ENCODE measurements around the gene HBP1. TPM values are rescaled to one million over a fixed set of nuclear protein-coding genes. Genes with fewer than 3 reads are reported as not detected.
"Not testable (repeated sequence)": the region's sequence is repeated elsewhere in the genome, so short reads cannot be mapped to it uniquely, and the experiment has no call there.

The HBP1 gene
- polyA plus RNA-seq, 3 donors from 2014 or later: 42.8 to 107 (median 51.9) TPM

DNA sequence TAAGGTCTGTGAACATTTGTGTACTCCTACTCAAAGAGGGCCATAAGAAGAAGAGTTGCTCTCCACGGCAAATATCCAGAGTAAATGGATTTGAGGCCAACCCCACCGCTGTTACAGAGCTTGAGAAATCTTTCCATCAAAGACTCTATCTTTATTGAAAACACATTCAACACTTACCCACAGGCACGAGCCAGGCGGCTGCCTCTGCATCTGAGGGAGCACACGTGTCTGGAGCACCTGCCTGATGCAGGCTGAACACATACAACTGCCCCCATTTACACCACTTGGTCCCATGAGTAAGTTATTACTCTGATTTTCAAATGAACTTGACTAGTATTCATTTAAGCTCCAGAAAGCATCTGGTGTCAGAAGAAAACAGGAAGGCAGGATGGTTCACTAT lies 38.7 kb downstream of the HBP1 start:
- no peak for DNase-seq
- Mint-ChIP-seq H3K27me3 (ENCODE audit: low read depth in 3 of 3) (peaks cover 0 to 7% (median 5%) of the 10 kb centered on the region in 3 donors), H3K27ac (peak overlapping the region in 4 of 6 donors; percentile 7 to 44 (median 19)), H3K9me3 (no peaks in the 10 kb centered on the region), H3K36me3 (peaks cover 23 to 36% (median 25%) of the 10 kb centered on the region in 3 donors), H3K4me3 (no peak overlapping the region), H3K4me1 (no peaks in the 10 kb centered on the region)

DNA sequence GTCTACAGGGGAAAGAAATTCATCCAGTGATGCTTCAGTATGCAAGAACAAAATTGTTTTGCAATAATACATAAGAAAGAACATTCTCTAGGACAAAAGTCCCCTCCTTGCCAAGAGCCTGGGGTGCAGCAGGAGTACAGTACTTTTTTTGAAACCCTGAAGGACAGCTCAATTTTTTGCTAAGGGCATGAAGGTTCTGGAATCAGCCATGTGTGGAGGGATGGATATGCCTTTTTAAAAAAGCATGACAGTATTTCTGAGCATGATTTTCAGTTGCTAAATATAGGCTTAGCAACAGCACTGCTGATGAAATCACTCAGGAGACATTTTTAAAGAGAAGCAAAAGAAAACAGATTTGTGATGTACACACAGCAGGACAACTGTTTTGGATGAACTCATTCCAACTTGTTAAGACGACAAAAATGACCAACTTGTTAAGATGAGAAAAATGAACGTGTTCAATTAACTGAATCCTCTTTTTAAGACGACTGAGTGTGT lies 39.3 kb downstream of the HBP1 start:
- H3K27ac Mint-ChIP-seq: peak overlapping the region in 4 of 6 donors; percentile 15 to 65 (median 48)
- no peak for DNase-seq
- H3K4me3 Mint-ChIP-seq: no peak overlapping the region
- peaks cover 0 to 7% (median 5%) of the 10 kb centered on the region in 3 donors for H3K27me3 Mint-ChIP-seq (ENCODE audit: low read depth in 3 of 3)
- H3K9me3 Mint-ChIP-seq: no peaks in the 10 kb centered on the region
- peaks cover 23 to 41% (median 25%) of the 10 kb centered on the region in 3 donors for H3K36me3 Mint-ChIP-seq
- H3K4me1 Mint-ChIP-seq: no peaks in the 10 kb centered on the region

DNA sequence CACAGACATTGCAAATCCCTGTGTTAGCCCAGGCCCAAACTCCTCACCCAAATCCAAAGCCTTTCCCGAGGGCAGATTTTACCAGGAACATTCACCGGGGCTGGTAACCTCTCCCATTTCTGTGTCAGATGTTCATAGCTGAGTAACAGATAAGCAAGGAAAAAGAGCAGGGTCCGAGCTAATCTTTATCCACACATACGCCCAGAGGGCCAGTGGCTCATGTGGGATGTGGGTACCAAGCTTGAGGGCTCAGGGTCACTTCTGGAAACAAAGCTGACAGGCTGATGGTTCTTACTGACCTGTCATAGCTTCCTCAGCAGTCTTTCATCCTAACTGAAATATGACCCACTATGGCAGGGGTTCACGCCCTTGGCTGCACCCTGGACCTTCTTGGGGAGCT lies 39.8 kb downstream of the HBP1 start:
- peaks cover 0 to 4% (median 1%) of the 10 kb centered on the region in 6 donors for H3K9me3 Mint-ChIP-seq
- peaks cover 24 to 46% (median 29%) of the 10 kb centered on the region in 3 donors for H3K36me3 Mint-ChIP-seq
- no peak for DNase-seq
- peaks cover 0 to 7% (median 5%) of the 10 kb centered on the region in 3 donors for H3K27me3 Mint-ChIP-seq (ENCODE audit: low read depth in 3 of 3)
- no peaks in the 10 kb centered on the region for H3K4me1 Mint-ChIP-seq
- H3K27ac Mint-ChIP-seq: no peak overlapping the region
- H3K4me3 Mint-ChIP-seq: no peak overlapping the region

DNA sequence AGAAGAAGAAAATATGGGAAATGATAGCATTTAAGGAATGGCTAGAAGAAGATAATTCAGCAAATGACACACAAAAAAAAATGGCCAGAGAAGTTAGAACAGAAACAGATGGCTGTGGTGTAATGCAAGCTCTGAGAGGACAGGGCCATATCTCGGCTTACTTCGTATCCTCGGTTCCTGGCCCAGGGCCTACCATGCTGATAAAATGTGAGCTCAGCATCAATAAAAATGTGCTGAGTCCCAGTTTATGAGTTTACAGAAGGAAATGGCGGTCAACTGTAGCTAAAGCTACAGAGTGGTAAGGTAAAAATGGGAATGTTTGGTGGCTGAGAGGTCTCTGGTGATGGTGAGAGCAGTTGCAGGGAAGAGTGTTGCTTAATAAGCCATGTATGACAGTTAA lies 40.8 kb downstream of the HBP1 start:
- Mint-ChIP-seq H3K27ac (peak overlapping the region in 4 of 6 donors; percentile 1 to 49 (median 37)), H3K4me3 (no peak overlapping the region), H3K4me1 (no peaks in the 10 kb centered on the region), H3K27me3 (ENCODE audit: low read depth in 3 of 3) (peaks cover 0 to 7% (median 5%) of the 10 kb centered on the region in 3 donors), H3K9me3 (peaks cover 0 to 9% (median 5%) of the 10 kb centered on the region in 6 donors), H3K36me3 (peaks cover 26 to 45% (median 30%) of the 10 kb centered on the region in 3 donors)
- DNase-seq: no peak

DNA sequence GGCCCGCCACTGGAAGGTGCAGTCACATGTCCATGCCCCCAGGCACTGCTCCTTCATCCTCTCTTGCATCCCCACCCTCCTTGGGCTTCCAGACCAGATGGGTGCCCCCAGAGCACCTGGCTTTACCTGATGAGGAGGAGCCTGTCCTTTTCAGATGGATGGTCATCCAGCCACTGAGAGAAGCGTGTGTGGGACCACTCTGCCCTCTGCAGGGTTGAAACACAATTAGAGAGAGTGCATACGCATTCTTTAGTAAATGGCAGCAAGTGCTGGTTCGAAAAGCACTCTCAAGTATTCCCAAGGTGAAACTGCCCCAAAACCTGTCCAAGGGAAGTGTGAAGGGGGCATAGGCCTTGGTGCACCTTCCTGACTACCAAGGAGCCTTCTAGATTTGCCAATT lies 41.6 kb downstream of the HBP1 start:
- peaks cover 0 to 10% (median 8%) of the 10 kb centered on the region in 6 donors for H3K9me3 Mint-ChIP-seq
- peaks cover 0 to 9% (median 2%) of the 10 kb centered on the region in 3 donors for H3K27me3 Mint-ChIP-seq (ENCODE audit: low read depth in 3 of 3)
- H3K4me1 Mint-ChIP-seq: no peaks in the 10 kb centered on the region
- peaks cover 27 to 44% (median 29%) of the 10 kb centered on the region in 3 donors for H3K36me3 Mint-ChIP-seq
- no peak overlapping the region for H3K27ac Mint-ChIP-seq
- no peak overlapping the region for H3K4me3 Mint-ChIP-seq
- DNase-seq: no peak

DNA sequence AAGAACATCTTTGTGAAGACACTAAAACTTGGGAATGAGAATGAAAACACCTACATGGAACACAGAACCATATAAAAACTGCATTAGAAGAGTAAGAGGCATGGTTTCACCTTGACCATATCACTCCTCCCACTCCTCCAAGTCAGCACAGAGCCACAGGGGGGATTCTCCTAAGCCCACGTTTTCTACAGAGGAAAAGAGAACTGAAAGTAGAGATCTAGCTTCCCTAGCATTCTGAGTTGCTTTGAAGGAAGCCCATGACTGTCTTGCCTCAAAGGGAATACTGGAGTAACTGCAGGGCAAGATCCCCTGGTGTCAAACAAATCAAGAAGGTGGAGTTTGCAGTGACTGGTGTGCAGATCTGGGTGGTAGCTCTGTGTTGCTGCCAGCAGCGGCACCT lies 43.9 kb downstream of the HBP1 start:
- Mint-ChIP-seq H3K9me3 (peaks cover 0 to 13% (median 9%) of the 10 kb centered on the region in 6 donors), H3K27ac (no peak overlapping the region), H3K4me3 (no peak overlapping the region), H3K4me1 (no peaks in the 10 kb centered on the region), H3K27me3 (ENCODE audit: low read depth in 3 of 3) (peaks cover 0 to 5% (median 2%) of the 10 kb centered on the region in 3 donors), H3K36me3 (peaks cover 23 to 42% (median 29%) of the 10 kb centered on the region in 3 donors)
- DNase-seq: no peak

DNA sequence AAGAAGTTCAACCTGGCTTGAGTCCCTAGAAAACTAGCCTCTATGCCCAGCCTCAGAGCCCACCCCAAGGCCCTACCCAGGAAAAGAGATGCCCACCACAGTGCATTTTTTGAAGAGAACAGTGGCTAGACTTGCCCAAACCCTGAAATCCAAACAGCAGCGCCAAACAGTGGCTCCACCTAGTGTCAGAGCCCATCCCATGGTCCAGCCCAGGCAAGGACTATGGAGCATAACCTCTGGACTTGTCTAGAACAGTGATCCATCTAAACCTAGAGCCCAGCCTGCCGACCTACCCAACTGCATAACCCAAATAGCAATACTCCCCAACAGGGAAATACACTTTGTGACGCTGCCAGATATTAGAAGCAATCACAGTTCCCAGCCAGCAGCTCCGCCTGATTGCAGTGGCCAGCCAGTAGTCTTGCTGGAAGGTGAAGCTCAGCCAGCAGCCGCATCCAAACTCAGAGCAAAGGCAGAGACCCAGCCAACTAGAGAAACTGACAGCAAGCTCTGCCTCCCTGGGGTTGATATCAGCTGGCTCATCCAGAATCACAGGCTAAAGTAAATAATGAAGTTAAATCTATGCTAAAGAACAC lies 44.5 kb downstream of the HBP1 start:
- Mint-ChIP-seq H3K27me3 (ENCODE audit: low read depth in 3 of 3) (peaks cover 0 to 5% (median 2%) of the 10 kb centered on the region in 3 donors), H3K9me3 (peaks cover 0 to 13% (median 9%) of the 10 kb centered on the region in 6 donors), H3K4me1 (no peaks in the 10 kb centered on the region), H3K27ac (no peak overlapping the region), H3K36me3 (peaks cover 23 to 42% (median 29%) of the 10 kb centered on the region in 3 donors), H3K4me3 (no peak overlapping the region)
- DNase-seq: no peak

DNA sequence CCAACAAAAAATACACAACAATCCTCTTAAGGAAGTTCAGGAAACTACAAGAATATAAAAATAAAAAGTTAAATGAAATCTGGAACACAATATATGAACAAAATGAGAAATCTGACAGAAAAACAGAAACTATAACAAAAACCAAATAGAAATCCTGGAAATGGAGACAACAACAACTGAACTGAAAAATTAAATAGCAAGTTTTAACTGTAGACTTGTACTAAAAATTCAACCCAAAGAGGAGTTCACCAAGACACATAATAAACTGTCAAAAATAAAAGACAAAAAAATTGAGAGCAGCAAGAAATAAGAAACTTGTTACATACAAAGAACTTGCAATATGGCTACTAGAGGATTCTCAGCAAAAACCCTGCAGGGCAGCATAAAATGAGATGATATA lies 45.1 kb downstream of the HBP1 start:
- Mint-ChIP-seq H3K4me3 (no peak overlapping the region), H3K36me3 (peaks cover 23 to 42% (median 29%) of the 10 kb centered on the region in 3 donors)

DNA sequence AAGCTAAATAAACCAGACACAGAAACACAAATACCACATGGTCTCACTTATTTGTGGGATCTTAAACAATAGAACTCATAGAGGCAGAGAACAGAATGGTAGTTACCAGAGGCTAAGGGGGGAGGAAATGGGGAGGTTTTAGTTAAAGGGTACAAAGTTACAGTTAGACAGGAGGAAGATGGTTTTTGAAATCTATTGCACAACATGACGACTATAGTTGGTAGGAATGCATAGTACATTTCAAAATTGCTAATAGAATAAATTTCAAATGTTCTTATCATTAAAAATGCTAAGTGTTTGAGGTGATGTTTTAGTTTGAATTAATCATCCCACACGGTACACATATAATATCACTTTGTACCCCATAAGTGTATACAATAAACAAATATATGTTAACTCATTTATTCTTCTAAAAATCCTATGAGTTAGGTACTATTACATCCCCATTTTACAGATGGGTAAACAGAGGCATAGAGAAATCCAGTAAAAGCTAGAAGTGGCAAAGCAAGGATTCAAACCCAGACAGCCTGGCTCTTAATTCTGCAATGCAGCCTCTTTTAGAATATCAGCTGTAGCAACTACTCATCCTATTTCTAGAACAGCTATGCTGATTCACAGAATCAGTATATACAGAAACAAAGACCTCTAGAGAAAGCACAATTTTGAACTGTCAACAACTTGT lies 50.9 kb downstream of the HBP1 start:
- DNase-seq: no peak
- Mint-ChIP-seq H3K27ac (peak overlapping the region in 1 of 6 donors; percentile 39), H3K27me3 (ENCODE audit: low read depth in 3 of 3) (peaks cover 0 to 2% (median 0%) of the 10 kb centered on the region in 3 donors), H3K9me3 (peaks cover 0 to 5% (median 3%) of the 10 kb centered on the region in 6 donors), H3K4me3 (no peak overlapping the region), H3K36me3 (peaks cover 11 to 21% (median 13%) of the 10 kb centered on the region in 3 donors), H3K4me1 (no peaks in the 10 kb centered on the region)

More for the DNA sequence above, 45.1 kb downstream of the HBP1 start:
- DNase-seq: no peak
- H3K4me1 Mint-ChIP-seq: no peaks in the 10 kb centered on the region
- H3K9me3 Mint-ChIP-seq: peaks cover 0 to 13% (median 9%) of the 10 kb centered on the region in 6 donors
- peaks cover 0 to 5% (median 2%) of the 10 kb centered on the region in 3 donors for H3K27me3 Mint-ChIP-seq (ENCODE audit: low read depth in 3 of 3)
- H3K27ac Mint-ChIP-seq: no peak overlapping the region

DNA sequence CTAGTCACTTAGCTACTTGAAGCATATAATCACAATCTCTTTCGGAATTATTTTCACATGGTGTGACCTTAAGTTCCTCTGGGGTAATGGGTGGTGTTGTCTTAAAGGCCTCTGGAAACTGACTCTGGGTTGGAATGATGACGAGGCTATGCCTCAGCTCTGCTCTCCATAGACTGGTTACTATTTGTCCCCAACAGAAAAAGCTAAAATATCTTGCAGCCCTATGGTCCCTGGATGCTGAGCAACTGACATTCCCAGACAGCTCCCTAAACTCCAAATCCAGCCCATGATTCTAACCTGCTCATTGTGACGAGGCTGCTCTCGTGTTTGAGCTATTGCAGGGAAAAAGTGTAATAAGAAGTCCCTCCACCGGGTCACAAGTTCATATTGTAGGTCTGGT lies 51.6 kb downstream of the HBP1 start:
- DNase-seq: no peak
- Mint-ChIP-seq H3K9me3 (peaks cover 0 to 3% (median 0%) of the 10 kb centered on the region in 6 donors), H3K27ac (peak overlapping the region in 1 of 6 donors; percentile 62), H3K27me3 (ENCODE audit: low read depth in 3 of 3) (no peaks in the 10 kb centered on the region), H3K4me1 (no peaks in the 10 kb centered on the region), H3K36me3 (peaks cover 7 to 20% (median 7%) of the 10 kb centered on the region in 3 donors), H3K4me3 (no peak overlapping the region)

DNA sequence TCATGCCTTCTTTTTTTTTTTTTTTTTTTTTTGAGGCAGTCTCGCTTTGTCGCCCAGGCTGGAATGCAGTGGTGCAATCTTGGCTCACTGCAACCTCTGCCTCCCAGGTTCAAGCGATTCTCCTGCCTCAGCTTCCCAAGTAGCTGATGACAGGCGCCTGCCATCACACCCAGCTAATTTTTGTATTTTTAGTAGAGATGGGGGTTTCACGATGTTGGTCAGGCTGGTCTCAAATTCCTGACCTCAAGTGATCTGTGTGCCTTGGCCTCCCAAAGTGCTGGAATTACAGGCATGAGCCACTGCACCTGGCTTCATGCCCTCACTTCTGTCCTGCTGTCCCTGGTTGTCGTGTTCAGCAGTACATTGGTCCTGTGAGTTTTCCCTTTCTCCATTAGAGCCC lies 52.0 kb downstream of the HBP1 start:
- H3K27ac Mint-ChIP-seq: peak overlapping the region in 1 of 6 donors; percentile 53
- DNase-seq; H3K9me3 Mint-ChIP-seq; H3K4me3 Mint-ChIP-seq; H3K4me1 Mint-ChIP-seq; H3K27me3 Mint-ChIP-seq (ENCODE audit: low read depth in 3 of 3): not testable (repeated sequence)
- peaks cover 7 to 20% (median 7%) of the 10 kb centered on the region in 3 donors for H3K36me3 Mint-ChIP-seq

DNA sequence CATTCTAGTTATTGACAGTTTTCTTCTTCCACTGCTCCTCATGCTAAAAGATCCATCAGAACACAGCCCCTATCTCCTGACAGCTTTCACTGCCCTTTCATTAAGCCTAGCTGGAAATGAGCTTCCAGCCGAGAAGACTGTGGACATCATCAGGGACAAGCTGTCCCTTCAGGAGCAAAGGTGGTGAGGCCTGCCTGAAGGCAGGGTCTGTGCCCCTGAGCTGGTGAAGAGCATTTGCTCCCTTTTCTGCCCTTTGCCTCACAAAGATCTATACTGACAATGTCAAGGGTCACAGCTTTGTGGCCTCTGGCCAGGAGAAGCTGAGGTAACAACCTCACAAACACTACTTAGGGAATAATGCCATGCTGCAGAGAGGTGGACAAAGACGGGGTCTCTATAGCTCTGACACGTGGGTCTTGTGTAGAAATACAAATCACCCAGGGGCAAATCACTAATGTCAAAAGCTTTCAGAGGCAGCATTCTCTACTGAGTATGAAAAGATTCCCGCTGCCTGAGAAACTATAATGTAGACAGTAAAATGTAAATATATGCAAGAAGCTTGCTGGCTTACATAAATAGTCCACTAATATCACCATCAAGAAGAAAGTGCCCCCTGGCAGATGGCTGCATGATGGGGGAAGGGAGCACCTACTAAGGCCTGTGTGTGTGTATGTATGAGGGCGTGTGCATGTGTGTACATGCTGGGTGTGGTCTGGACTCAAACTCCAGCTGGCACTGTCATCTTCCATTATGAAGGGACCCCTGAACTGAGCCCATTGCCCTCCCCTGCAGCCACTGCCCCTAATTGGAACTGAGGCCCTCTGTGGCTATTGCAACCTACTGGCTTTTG lies 55.8 kb downstream of the HBP1 start:
- Mint-ChIP-seq H3K27ac (peak overlapping the region in 2 of 6 donors; percentile 11 to 18), H3K27me3 (ENCODE audit: low read depth in 3 of 3) (no peaks in the 10 kb centered on the region), H3K9me3 (no peaks in the 10 kb centered on the region), H3K4me3 (no peak overlapping the region), H3K36me3 (peaks cover 11 to 27% (median 13%) of the 10 kb centered on the region in 3 donors), H3K4me1 (no peaks in the 10 kb centered on the region)
- no peak for DNase-seq

DNA sequence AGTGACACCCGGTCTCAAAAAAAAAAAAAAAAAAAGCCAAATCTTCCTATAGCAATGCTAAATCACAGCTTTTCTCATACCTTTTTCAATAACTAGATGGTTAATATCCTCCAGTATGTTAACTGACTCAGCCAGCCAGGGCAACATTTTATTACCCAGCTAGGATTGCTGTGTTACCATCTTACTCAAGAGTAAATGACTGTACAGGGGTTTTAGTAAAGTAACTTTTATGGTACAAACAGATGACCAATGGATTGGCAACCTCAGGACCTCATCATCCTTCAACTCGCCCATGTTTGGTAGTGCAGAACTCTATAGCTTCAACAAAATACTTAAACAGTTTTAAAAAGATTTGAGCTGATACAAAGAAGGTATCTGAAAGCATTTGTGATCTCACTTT lies 59.5 kb downstream of the HBP1 start:
- no peaks in the 10 kb centered on the region for H3K27me3 Mint-ChIP-seq (ENCODE audit: low read depth in 3 of 3)
- no peak overlapping the region for H3K27ac Mint-ChIP-seq
- no peaks in the 10 kb centered on the region for H3K4me1 Mint-ChIP-seq
- DNase-seq: no peak
- H3K36me3 Mint-ChIP-seq: peaks cover 5 to 20% (median 13%) of the 10 kb centered on the region in 3 donors
- H3K9me3 Mint-ChIP-seq: no peaks in the 10 kb centered on the region
- no peak overlapping the region for H3K4me3 Mint-ChIP-seq

Data from immature natural killer cell (primary cell).